ENCODE results near the gene ZNF384. TPM values are rescaled to one million over a fixed set of nuclear protein-coding genes. Genes with fewer than 3 reads are reported as not detected.

Gene ZNF384
- polyA plus RNA-seq, 1 donor (not counting 4 experiments of a cell fraction or from before 2014, with no cell fraction given) = 29.0 TPM

GRCh38 chr12:6662906-6663742 lies 26.1 kb downstream of the ZNF384 start, which contains the start of gene ING4:
TSS of gene ING4 (minus strand) at chr12:6663119. CDS start at chr12:6663101, 18 bp downstream.
- no peaks in the 10 kb centered on the region for H3K9me1 ChIP-seq (ENCODE audit: control insufficient read depth, extremely low read depth, insufficient read depth, low read length)
- DNase-seq (ENCODE audit: low read depth, low spot score) (peak; percentile 95), FAIRE-seq (peak; percentile 84)
- H4K20me1 ChIP-seq (ENCODE audit: control insufficient read depth, extremely low read depth, insufficient read depth, low read length) = no peaks in the 10 kb centered on the region
- H3K36me3 ChIP-seq (ENCODE audit: control insufficient read depth in 2 of 2, extremely low read depth in 1 of 2, insufficient read depth in 2 of 2, low read length in 2 of 2) = peaks cover 8 to 12% of the 10 kb centered on the region in 2 experiments
- H3K79me2 ChIP-seq (ENCODE audit: control insufficient read depth, insufficient read depth, low read length) = peaks cover 9% of the 10 kb centered on the region
- H3K27ac ChIP-seq (ENCODE audit: control insufficient read depth, insufficient read depth, low read length) = peak within 1 kb of the TSS; percentile 87
- H3K9me3 ChIP-seq (ENCODE audit: control insufficient read depth, low read depth, low read length) = no peaks in the 10 kb centered on the region
- peak within 1 kb of the TSS; percentile 64 to 96 (median 94) for H3K4me3 ChIP-seq (ENCODE audit: control insufficient read depth in 2 of 3, extremely low read depth in 1 of 3, insufficient read depth in 2 of 3, low read depth in 1 of 3, low read length in 3 of 3)
- H3K4me2 ChIP-seq (ENCODE audit: control insufficient read depth, extremely low read depth, insufficient read depth, low read depth, low read length) = peak within 1 kb of the TSS; percentile 97
- peaks cover 10% of the 10 kb centered on the region for H3K4me1 ChIP-seq (ENCODE audit: control insufficient read depth, extremely low read depth, insufficient read depth, low read length)
- dilution Hi-C loops (cut with MboI; ENCODE audit: extremely low pct_ligation_motif_present, low sequenced_read_pairs) = no loop called here
- TF ChIP-seq, protein P1, sequence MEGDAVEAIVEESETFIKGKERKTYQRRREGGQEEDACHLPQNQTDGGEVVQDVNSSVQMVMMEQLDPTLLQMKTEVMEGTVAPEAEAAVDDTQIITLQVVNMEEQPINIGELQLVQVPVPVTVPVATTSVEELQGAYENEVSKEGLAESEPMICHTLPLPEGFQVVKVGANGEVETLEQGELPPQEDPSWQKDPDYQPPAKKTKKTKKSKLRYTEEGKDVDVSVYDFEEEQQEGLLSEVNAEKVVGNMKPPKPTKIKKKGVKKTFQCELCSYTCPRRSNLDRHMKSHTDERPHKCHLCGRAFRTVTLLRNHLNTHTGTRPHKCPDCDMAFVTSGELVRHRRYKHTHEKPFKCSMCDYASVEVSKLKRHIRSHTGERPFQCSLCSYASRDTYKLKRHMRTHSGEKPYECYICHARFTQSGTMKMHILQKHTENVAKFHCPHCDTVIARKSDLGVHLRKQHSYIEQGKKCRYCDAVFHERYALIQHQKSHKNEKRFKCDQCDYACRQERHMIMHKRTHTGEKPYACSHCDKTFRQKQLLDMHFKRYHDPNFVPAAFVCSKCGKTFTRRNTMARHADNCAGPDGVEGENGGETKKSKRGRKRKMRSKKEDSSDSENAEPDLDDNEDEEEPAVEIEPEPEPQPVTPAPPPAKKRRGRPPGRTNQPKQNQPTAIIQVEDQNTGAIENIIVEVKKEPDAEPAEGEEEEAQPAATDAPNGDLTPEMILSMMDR (optimal IDR thresholded peaks at IDR 0.05 in 1 of 3, IDR thresholded peaks at IDR 0.05 in 1 of 3, conservative IDR thresholded peaks at IDR 0.05 in 1 of 3; ENCODE audit: extremely low read depth in 1 of 3, insufficient read depth in 2 of 3, low read length in 3 of 3) = no peak
- no peak for TF ChIP-seq EZH2 (IDR thresholded peaks at IDR 0.05; ENCODE audit: low read length)
- H3K27me3 ChIP-seq (ENCODE audit: control insufficient read depth, extremely low read depth, insufficient read depth, low read length) = no peaks in the 10 kb centered on the region
- H3K9ac ChIP-seq (ENCODE audit: control insufficient read depth, extremely low read depth, insufficient read depth, low read length) = peak within 1 kb of the TSS; percentile 89
- peak within 1 kb of the TSS; percentile 97 for H2AFZ ChIP-seq (ENCODE audit: control insufficient read depth, low read length)

- Histone ChIP-seq H3K4me1 (ENCODE audit: control insufficient read depth, extremely low read depth, insufficient read depth, low read length) (peaks cover 10% of the 10 kb centered on the region), H3K36me3 (ENCODE audit: control insufficient read depth in 2 of 2, extremely low read depth in 1 of 2, insufficient read depth in 2 of 2, low read length in 2 of 2) (peaks cover 8 to 10% of the 10 kb centered on the region in 2 experiments), H3K9me1 (ENCODE audit: control insufficient read depth, extremely low read depth, insufficient read depth, low read length) (no peaks in the 10 kb centered on the region), H4K20me1 (ENCODE audit: control insufficient read depth, extremely low read depth, insufficient read depth, low read length) (no peaks in the 10 kb centered on the region), H3K27me3 (ENCODE audit: control insufficient read depth, extremely low read depth, insufficient read depth, low read length) (no peaks in the 10 kb centered on the region), H3K9ac (ENCODE audit: control insufficient read depth, extremely low read depth, insufficient read depth, low read length) (peak overlapping the region; percentile 89), H3K4me2 (ENCODE audit: control insufficient read depth, extremely low read depth, insufficient read depth, low read depth, low read length) (peak overlapping the region; percentile 97), H3K79me2 (ENCODE audit: control insufficient read depth, insufficient read depth, low read length) (peaks cover 9% of the 10 kb centered on the region), H3K4me3 (ENCODE audit: control insufficient read depth in 2 of 3, extremely low read depth in 1 of 3, insufficient read depth in 2 of 3, low read depth in 1 of 3, low read length in 3 of 3) (peak overlapping the region; percentile 64 to 96 (median 94)), H2AFZ (ENCODE audit: control insufficient read depth, low read length) (peak overlapping the region; percentile 97), H3K27ac (ENCODE audit: control insufficient read depth, insufficient read depth, low read length) (peak overlapping the region; percentile 87), H3K9me3 (ENCODE audit: control insufficient read depth, low read depth, low read length) (no peaks in the 10 kb centered on the region)
- DNase-seq (ENCODE audit: low read depth, low spot score) (no peak), FAIRE-seq (no peak)
- dilution Hi-C loops (cut with MboI; ENCODE audit: extremely low pct_ligation_motif_present, low sequenced_read_pairs) = no loop called here
- TF ChIP-seq, protein P1 (optimal IDR thresholded peaks at IDR 0.05 in 1 of 3, IDR thresholded peaks at IDR 0.05 in 1 of 3, conservative IDR thresholded peaks at IDR 0.05 in 1 of 3; ENCODE audit: extremely low read depth in 1 of 3, insufficient read depth in 2 of 3, low read length in 3 of 3) = no peak
- no peak for TF ChIP-seq EZH2 (IDR thresholded peaks at IDR 0.05; ENCODE audit: low read length)
Measured at GRCh38 chr12:6662602-6662905, 26.6 kb downstream of the ZNF384 start.
